Activated CD4-positive, alpha-beta T cell treated with anti-CD3 and anti-CD28 coated beads, Interleukin-2, amount 10 ng/mL, durations not matched to agents 7 days and 5 days (primary cell): Measurements from ENCODE around the gene BTNL2. TPM values are rescaled to one million over a fixed set of nuclear protein-coding genes. Genes with fewer than 3 reads are reported as not detected.

Source experiments
- CTCF ChIA-PET: fragments of 350-600 bp; sonication (Branson Sonifier 250); formaldehyde crosslinking; loops from one replicate; lab custom pipeline; 2021; ENCODE audit warnings: antibody characterized with exemption; lab: Charles Lee
- POLR2A ChIA-PET: fragments of 350-600 bp; sonication (Branson Sonifier 250); formaldehyde crosslinking; loops from one replicate; lab custom pipeline; 2021; ENCODE audit warnings: antibody characterized with exemption; lab: Charles Lee
- DNase-seq: peaks from one replicate; pipeline ENCODE4 v3.0.0-alpha.2; 2020
- H3K27ac Mint-ChIP-seq: one replicate; pipeline ENCODE4 v1.8.0; 2021; ENCODE audit warnings: mild to moderate bottlenecking, moderate library complexity, mixed read lengths
- H3K27me3 Mint-ChIP-seq: one replicate; pipeline ENCODE4 v1.8.0; 2021; ENCODE audit warnings: mixed read lengths
- H3K36me3 Mint-ChIP-seq: one replicate; pipeline ENCODE4 v1.8.0; 2021; ENCODE audit warnings: low read depth, mixed read lengths
- H3K4me1 Mint-ChIP-seq: one replicate; pipeline ENCODE4 v1.8.0; 2021; ENCODE audit warnings: mixed read lengths
- H3K4me3 Mint-ChIP-seq: one replicate; pipeline ENCODE4 v1.8.0; 2021; ENCODE audit warnings: mild to moderate bottlenecking, moderate library complexity, mixed read lengths
- H3K9me3 Mint-ChIP-seq: one replicate; pipeline ENCODE4 v1.8.0; 2021; ENCODE audit warnings: mixed read lengths
- total RNA-seq, 2 experiments: library from RNA; stranded (reverse); gene quantifications; one replicate each; pipeline ENCODE4 v1.2.3, GENCODE V29; 2021

The BTNL2 gene
- total RNA-seq, 2 experiments from 2014 or later = not detected

DNA sequence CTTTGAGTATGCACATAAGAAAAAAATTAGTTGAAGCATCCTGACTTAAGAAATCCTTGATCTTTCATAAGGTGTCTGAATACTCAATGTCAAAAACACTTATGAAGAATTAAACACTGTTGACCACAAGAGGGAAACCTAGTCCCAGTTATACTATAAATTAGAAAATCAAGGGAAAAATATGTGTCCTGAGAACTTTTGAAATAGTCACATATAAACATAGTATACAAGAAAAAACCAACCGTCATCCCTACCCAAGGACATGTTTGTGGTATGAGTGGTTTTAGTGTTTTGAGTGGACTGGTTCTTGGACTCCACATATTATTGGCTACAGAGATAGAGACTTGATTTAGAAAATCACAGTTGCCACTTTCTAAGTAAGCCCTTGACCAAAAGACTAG, 25.1 kb upstream of the BTNL2 start:
- POLR2A ChIA-PET = no interaction called here
- H3K9me3 Mint-ChIP-seq = no peaks in the 10 kb centered on the region
- no peak overlapping the region for H3K27ac Mint-ChIP-seq
- no peak for DNase-seq
- H3K36me3 Mint-ChIP-seq = no peaks in the 10 kb centered on the region
- peaks cover 29% of the 10 kb centered on the region for H3K27me3 Mint-ChIP-seq
- H3K4me3 Mint-ChIP-seq = no peak overlapping the region
- H3K4me1 Mint-ChIP-seq = no peaks in the 10 kb centered on the region
- CTCF ChIA-PET = interaction anchor here (0.6 to 1.3 kb wide), 2 partner anchors 310 to 354 kb away, joined by 3 read pairs; no protein-coding TSS in a partner anchor

DNA sequence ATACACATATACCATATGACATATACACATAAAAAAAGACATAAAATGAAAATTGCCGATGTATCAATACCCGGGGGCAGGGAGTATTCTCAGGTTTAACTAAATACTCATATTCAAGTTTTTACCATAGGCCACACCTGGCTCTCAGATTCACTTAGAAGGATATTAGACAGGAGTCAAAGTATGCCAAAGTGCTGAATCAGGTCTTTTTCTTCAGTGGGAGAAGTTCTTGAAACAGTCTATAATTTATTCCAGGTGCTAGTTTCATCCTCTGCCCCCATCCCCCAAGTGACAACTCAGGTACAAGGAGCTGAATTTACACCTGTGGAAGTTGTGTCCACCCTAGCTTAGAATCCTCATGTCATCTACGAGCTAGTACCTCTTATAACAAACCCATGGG, 24.2 kb upstream of the BTNL2 start:
- Mint-ChIP-seq H3K4me3 (no peak overlapping the region), H3K27ac (no peak overlapping the region), H3K27me3 (peaks cover 29% of the 10 kb centered on the region), H3K36me3 (no peaks in the 10 kb centered on the region), H3K4me1 (no peaks in the 10 kb centered on the region), H3K9me3 (no peaks in the 10 kb centered on the region)
- CTCF ChIA-PET = interaction anchor here (0.6 to 0.9 kb wide), 2 partner anchors 16 to 408 kb away, joined by 3 to 5 read pairs; no protein-coding TSS in a partner anchor
- DNase-seq = no peak
- POLR2A ChIA-PET = no interaction called here

DNA sequence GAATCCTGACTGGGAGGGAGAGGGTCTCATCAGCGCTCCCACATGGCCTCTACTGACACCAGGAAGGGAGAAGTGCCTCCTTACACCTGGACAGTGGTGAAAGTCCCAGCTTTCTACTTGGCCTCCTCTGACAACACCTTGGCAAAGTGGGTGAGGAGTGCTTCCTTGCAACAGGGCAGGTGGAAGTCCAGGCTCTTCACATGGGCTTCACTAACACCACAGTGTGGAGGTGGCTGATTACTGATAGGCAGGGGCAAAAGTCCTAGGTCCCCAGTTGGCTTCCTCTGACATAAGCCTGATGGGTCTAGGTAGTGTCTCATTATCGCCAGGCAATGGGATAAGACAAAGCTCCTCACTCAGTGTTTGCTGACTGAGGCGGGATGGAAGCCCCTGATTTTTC, 23.2 kb upstream of the BTNL2 start:
- no peak overlapping the region for H3K4me3 Mint-ChIP-seq
- H3K27me3 Mint-ChIP-seq = peaks cover 29% of the 10 kb centered on the region
- ChIA-PET POLR2A (no interaction called here), CTCF (no interaction called here)
- H3K4me1 Mint-ChIP-seq = no peaks in the 10 kb centered on the region
- H3K9me3 Mint-ChIP-seq = no peaks in the 10 kb centered on the region
- no peaks in the 10 kb centered on the region for H3K36me3 Mint-ChIP-seq
- no peak overlapping the region for H3K27ac Mint-ChIP-seq
- no peak for DNase-seq

DNA sequence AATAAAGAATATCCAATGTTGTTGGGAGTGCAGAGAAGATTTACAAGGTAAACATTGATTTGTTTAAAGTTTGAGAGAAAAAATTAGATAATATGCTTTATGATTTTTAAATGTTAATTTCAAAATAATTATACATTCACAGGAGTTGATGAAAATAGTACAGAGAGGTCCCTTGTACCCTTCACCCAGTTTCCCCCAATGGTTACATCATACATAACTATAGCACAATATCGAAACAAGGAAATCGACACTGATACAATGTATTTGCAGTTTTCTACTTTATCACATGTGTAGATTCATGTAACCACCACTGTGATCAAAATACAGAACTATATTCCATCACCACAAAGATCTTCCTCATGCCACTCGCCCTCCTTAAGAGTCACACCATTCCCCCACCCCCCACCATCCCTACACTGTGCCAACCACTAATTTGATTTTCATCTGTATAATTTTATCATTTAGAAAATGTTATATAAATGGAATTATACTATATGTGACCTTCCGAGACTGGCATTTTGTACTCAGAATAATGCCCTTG, 21.0 kb upstream of the BTNL2 start:
- Mint-ChIP-seq H3K27ac (no peak overlapping the region), H3K36me3 (no peaks in the 10 kb centered on the region), H3K27me3 (peaks cover 19% of the 10 kb centered on the region), H3K4me3 (no peak overlapping the region), H3K4me1 (no peaks in the 10 kb centered on the region), H3K9me3 (no peaks in the 10 kb centered on the region)
- POLR2A ChIA-PET = no interaction called here
- no peak for DNase-seq
- CTCF ChIA-PET = no interaction called here

DNA sequence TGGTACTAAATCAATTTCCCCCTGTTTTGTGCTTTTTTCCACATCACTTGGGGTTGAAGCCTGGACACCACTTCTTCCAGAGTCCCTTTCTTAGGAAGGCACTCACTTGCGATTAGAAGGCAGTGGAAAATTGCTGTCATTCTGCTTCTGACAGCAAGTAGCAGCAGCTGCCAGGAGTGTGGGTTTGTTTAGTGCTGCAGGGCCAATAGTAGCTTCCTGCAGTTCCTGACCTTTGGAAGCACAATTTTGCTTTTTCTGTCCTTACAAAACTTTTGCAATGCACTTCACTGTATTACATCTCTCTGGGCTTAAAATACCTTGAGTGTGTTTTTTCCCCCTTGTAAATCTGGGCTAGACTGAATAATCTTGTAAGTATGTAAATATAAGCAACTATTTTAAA, 20.2 kb upstream of the BTNL2 start:
- ChIA-PET POLR2A (no interaction called here), CTCF (no interaction called here)
- Mint-ChIP-seq H3K9me3 (no peaks in the 10 kb centered on the region), H3K27ac (no peak overlapping the region), H3K36me3 (no peaks in the 10 kb centered on the region), H3K4me3 (no peak overlapping the region), H3K4me1 (no peaks in the 10 kb centered on the region), H3K27me3 (peaks cover 18% of the 10 kb centered on the region)
- DNase-seq = no peak

DNA sequence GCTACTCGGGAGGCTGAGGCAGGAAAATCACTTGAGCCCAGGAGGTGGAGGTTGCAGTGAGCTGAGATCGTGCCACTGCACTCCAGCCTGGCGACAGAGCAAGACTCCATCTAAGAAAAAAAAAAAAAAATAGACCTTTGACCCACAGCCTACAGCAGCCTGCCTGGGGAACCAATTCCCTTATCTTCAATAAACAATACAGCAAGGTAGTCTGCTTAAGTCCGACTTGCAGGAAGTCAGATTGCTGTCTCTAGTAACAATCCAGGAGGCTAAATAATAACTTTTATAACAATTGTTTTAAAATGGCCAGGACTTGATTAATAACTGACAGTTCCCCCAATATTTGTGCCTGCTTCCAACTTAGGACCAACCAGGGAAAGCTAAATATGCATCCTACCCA, 19.4 kb upstream of the BTNL2 start:
- H3K27ac Mint-ChIP-seq = no peak overlapping the region
- H3K27me3 Mint-ChIP-seq = peaks cover 25% of the 10 kb centered on the region
- H3K9me3 Mint-ChIP-seq = no peaks in the 10 kb centered on the region
- DNase-seq = no peak
- no peak overlapping the region for H3K4me3 Mint-ChIP-seq
- H3K36me3 Mint-ChIP-seq = no peaks in the 10 kb centered on the region
- ChIA-PET CTCF (no interaction called here), POLR2A (no interaction called here)
- H3K4me1 Mint-ChIP-seq = no peaks in the 10 kb centered on the region

DNA sequence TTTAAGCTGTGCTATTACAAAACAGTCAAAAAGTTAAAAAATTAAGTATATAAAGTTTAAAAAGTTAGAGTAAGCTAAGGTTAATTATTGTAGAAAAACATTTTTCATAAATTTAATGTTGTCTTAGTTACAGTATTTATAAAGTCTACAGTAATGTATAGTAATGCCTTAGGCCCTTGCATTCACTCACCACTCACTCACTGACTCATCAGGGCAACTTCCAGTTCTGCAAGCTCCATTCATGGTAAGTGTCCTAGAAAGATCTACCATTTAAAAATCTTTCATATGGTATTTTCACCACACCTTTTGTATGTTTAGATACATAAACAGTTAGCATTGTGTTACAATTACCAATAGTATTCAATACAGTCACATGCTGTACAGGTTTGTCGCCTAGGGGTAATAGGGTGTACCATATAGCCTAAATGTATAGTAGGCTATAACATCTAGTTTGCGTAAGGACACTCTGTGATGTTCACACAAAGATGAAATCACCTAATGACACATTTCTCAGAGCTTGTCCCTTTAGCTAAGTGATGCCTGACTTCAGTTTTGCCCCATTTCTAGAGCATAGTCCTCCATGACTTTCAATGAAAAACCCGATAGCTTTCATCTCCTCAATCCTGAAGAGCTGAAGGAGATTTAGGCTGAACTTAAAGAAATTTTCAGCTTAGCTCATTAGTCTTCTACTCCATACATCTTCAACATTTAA, 17.8 kb upstream of the BTNL2 start:
- Mint-ChIP-seq H3K9me3 (no peaks in the 10 kb centered on the region), H3K4me3 (no peak overlapping the region), H3K36me3 (no peaks in the 10 kb centered on the region), H3K27ac (no peak overlapping the region), H3K27me3 (peaks cover 34% of the 10 kb centered on the region), H3K4me1 (no peaks in the 10 kb centered on the region)
- ChIA-PET CTCF (interaction anchor here (0.5 to 1.3 kb wide), 9 partner anchors 11 to 361 kb away, joined by 3 to 5 read pairs (median 4); no protein-coding TSS in a partner anchor), POLR2A (interaction anchor here (0.6 kb wide), 1 partner anchor 1810 kb away, joined by 3 read pairs; no protein-coding TSS in a partner anchor)
- DNase-seq = no peak

DNA sequence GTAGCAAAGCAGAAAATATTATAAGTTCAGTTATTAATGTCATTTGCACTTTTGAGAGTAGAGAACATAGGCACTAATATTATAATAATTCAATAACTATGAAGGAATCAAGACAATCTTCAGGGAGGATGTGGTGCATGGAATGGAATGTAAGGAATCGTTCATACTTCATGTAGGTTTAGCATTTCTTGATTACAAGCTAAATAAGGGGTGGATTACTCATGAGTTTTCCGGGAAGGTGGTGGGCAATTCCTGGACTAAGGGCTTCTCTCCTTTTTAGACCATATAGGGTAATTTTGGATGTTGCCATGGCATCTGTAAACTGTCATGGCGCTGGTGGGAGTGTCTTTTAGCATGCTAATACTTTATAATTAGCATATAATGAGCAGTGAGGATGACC, 9.1 kb upstream of the BTNL2 start:
- ChIA-PET POLR2A (no interaction called here), CTCF (interaction anchor here (1.5 kb wide), 1 partner anchor 370 kb away, joined by 4 read pairs; no protein-coding TSS in a partner anchor)
- Mint-ChIP-seq H3K36me3 (no peaks in the 10 kb centered on the region), H3K27ac (no peak overlapping the region), H3K4me3 (no peak overlapping the region), H3K9me3 (no peaks in the 10 kb centered on the region), H3K27me3 (peaks cover 58% of the 10 kb centered on the region), H3K4me1 (peaks cover 6% of the 10 kb centered on the region)
- no peak for DNase-seq

DNA sequence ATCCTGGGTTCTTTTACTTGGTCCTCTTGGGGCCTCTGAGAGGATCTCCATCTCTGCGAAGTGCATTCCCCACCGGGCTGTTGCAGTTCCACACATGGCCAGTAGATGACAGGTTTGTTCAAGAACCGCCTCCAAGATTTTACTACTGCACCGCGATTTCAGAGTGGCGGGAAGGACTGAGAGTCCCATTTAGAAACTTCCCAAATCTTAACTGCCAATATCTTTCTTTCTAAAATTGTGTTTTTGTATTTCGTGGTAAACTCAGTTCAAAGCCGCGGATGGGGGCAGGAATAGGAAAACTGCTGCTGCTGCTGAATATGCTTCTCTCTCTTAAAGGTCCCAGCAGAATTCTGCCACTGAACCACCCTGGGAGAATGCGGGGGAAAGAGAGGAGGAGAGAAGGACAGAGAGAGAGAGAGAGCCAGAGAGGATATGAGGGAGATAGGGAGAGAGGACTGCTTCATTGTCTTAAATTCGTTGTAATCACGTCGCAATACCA, 8.6 kb upstream of the BTNL2 start:
- ChIA-PET POLR2A (no interaction called here), CTCF (interaction anchor here (0.8 to 1.5 kb wide), 4 partner anchors 27 to 422 kb away, joined by 3 to 4 read pairs (median 4); no protein-coding TSS in a partner anchor)
- Mint-ChIP-seq H3K27ac (no peak overlapping the region), H3K4me1 (peaks cover 6% of the 10 kb centered on the region), H3K36me3 (no peaks in the 10 kb centered on the region), H3K9me3 (no peaks in the 10 kb centered on the region), H3K27me3 (peaks cover 56% of the 10 kb centered on the region), H3K4me3 (no peak overlapping the region)
- DNase-seq = peak; percentile 81

DNA sequence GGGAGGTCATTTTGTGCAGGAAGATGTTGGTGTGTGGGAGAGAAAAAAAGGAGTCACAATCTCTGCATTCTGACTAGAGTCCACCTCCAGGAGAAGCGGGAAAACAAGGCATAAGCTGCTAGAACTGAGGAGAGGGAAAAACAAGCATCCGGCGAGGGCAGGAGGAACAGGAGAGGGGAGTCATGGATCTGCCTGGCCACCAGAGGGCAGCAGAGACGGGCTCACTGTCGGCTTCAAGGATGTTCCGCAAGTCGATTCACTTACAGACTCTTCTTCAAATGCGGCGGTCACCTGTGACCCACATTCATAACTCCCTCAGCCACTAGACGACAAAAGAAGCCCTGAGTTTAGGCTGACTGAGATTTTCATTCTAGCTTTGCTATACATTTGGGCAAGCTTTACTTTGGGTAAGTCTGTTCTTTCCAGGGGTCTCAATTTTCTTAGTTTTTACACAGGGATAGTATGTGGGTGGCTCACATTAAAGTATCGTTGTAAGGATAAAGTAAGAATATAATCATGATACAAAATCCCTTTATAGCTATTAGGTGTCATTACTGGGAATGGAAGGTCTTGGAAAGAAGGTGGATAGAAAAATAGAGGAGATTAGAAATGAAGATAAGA, 6.6 kb upstream of the BTNL2 start:
- ChIA-PET CTCF (interaction anchor here (0.6 to 3.0 kb wide), 15 partner anchors 11 to 408 kb away, joined by 3 to 10 read pairs (median 3); no protein-coding TSS in a partner anchor), POLR2A (no interaction called here)
- Mint-ChIP-seq H3K27me3 (peaks cover 48% of the 10 kb centered on the region), H3K9me3 (no peaks in the 10 kb centered on the region), H3K27ac (no peak overlapping the region), H3K4me3 (no peak overlapping the region), H3K36me3 (no peaks in the 10 kb centered on the region), H3K4me1 (peaks cover 6% of the 10 kb centered on the region)
- DNase-seq = peak; percentile 87

DNA sequence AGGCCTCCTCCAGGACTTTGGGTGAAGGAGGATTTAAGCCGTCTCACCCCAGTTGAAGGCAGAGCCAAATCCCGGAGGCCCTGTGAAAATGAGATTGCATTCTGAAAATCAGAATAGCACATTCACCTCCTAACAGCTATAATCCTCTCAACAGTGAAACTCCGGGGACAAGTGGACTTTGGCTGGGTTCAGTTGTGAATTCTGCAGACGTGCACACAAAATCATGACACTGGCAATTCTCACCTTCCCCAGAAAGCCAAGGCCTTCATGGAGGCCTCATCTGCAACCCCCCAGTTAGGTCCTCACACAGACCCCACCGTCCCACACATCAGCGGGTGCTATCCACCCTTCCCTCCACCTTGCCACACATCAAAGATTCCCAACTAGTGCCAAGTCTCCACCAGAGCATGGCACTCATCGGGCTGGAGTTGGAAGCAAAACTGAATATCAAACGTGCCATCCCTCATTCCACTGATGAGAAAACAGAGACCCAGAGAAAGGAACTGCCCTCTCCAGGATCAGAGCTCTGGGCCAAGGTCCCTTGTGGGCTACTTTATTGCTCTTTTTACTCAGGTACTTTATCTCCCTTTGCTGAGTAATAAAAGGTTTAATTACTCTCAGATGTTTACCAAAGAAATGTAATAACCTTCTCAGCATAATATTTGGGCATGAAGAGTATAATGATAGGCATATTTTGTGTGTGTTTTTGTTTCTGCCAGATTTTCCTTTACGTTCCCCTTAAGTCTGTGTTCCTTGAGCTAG, 4.8 kb upstream of the BTNL2 start:
- no peak overlapping the region for H3K27ac Mint-ChIP-seq
- ChIA-PET CTCF (interaction anchor here (3.0 kb wide), 1 partner anchor 9 kb away, joined by 10 read pairs; no protein-coding TSS in a partner anchor), POLR2A (no interaction called here)
- H3K9me3 Mint-ChIP-seq = no peaks in the 10 kb centered on the region
- no peak overlapping the region for H3K4me3 Mint-ChIP-seq
- peaks cover 51% of the 10 kb centered on the region for H3K27me3 Mint-ChIP-seq
- DNase-seq = no peak
- H3K4me1 Mint-ChIP-seq = peaks cover 6% of the 10 kb centered on the region
- no peaks in the 10 kb centered on the region for H3K36me3 Mint-ChIP-seq

DNA sequence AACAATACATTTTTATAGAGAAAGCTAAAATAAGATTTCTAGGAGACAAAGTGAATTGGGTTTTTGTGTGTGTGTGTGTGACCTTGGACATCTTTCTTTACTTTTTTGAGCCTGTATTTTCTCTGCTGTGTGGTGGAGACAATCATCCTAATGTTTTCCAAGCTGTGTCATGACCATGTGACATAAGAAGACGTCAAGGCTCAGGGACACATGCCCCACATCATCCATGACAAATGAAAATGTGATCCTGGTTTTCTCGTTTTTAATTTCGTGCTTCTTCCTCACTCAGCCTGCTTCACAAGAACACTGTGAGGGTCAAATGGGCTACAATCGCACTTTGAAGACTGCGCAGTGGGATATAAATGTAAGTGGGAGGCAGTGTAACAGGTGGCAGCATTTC, 3.9 kb upstream of the BTNL2 start:
- Mint-ChIP-seq H3K9me3 (no peaks in the 10 kb centered on the region), H3K27ac (no peak overlapping the region), H3K27me3 (peaks cover 51% of the 10 kb centered on the region), H3K4me3 (no peak overlapping the region), H3K4me1 (peaks cover 6% of the 10 kb centered on the region), H3K36me3 (no peaks in the 10 kb centered on the region)
- ChIA-PET POLR2A (no interaction called here), CTCF (interaction anchor here (0.6 kb wide), 1 partner anchor 427 kb away, joined by 3 read pairs; the partner anchor contains the start of gene TAP2)
- DNase-seq = no peak
